Hematopoietic multipotent progenitor cell (in vitro differentiated cells): ENCODE results near the gene GPRC6A. TPM values are rescaled to one million over a fixed set of nuclear protein-coding genes. Genes with fewer than 3 reads are reported as not detected.
"Not testable (repeated sequence)": the region's sequence is repeated elsewhere in the genome, so short reads cannot be mapped to it uniquely, and the experiment has no call there.

Source experiments
- DNase-seq, 3 donors: peaks; one replicate each; pipeline ENCODE4 v3.0.0-alpha.2; 2011 to 2015; ENCODE audit warnings: low read depth in 2 of 3, low spot score in 2 of 3
- total RNA-seq: library from RNA; depleted of rRNA; stranded (reverse); fragments of >200 nt; gene quantifications from one replicate; pipeline ENCODE4 v1.2.3, GENCODE V29; 2012

GPRC6A gene, protein sequence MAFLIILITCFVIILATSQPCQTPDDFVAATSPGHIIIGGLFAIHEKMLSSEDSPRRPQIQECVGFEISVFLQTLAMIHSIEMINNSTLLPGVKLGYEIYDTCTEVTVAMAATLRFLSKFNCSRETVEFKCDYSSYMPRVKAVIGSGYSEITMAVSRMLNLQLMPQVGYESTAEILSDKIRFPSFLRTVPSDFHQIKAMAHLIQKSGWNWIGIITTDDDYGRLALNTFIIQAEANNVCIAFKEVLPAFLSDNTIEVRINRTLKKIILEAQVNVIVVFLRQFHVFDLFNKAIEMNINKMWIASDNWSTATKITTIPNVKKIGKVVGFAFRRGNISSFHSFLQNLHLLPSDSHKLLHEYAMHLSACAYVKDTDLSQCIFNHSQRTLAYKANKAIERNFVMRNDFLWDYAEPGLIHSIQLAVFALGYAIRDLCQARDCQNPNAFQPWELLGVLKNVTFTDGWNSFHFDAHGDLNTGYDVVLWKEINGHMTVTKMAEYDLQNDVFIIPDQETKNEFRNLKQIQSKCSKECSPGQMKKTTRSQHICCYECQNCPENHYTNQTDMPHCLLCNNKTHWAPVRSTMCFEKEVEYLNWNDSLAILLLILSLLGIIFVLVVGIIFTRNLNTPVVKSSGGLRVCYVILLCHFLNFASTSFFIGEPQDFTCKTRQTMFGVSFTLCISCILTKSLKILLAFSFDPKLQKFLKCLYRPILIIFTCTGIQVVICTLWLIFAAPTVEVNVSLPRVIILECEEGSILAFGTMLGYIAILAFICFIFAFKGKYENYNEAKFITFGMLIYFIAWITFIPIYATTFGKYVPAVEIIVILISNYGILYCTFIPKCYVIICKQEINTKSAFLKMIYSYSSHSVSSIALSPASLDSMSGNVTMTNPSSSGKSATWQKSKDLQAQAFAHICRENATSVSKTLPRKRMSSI
- not detected for total RNA-seq

DNA sequence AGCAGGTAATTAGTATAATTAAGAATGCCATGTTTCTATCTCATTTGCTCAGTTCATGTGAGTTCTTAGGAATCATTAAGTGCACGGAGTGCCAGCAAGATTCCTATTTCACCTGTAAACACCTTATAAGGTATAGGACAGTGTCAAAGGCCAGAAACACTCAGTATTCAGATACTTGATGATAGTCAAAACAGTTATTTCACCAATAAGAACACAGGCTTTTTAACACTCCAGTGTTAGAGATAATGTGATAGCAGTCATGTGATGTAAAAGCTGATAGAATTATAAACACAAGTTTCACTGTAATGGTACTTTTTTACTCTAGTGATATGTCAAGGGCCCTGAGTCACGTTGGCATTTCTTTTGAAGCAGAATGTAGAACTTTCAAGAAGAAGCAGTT lies at the start of gene GPRC6A:
Gene GPRC6A, minus strand, starts transcription at position 101 of the 400 bp plus-strand sequence. Its CDS starts 70 bp downstream, at position 31.
- DNase-seq, result no peak

DNA sequence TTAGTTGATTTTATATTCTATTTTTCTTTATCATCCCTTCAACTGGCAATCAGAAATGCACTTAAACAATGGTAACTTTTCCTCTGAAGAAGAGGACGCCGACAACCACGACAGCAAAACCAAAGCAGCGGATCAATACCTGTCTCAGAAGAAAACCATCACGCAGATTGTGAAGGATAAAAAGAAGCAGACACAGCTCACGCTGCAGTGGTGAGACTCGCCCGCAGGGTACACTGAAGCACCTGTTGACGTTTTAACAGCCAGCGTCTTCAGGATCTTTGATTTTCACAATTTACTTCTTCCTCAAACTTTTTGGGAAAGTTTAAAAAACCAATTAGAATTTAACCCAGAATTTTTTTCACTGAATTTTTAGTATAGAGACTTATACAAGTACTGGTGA lies 48.9 kb upstream of the GPRC6A start:
- no peak for DNase-seq

- DNase-seq, result no peak
These were observed 48.0 kb upstream of the GPRC6A start, which contains the start of gene RFX6 for GRCh38 chr6:116876635-116877611. TSS of gene RFX6 (plus strand) at chr6:116877242. CDS start at chr6:116877276, 34 bp downstream.

GRCh38 chr6:116876107-116876506 lies 47.2 kb upstream of the GPRC6A start:
- DNase-seq, result no peak

DNA sequence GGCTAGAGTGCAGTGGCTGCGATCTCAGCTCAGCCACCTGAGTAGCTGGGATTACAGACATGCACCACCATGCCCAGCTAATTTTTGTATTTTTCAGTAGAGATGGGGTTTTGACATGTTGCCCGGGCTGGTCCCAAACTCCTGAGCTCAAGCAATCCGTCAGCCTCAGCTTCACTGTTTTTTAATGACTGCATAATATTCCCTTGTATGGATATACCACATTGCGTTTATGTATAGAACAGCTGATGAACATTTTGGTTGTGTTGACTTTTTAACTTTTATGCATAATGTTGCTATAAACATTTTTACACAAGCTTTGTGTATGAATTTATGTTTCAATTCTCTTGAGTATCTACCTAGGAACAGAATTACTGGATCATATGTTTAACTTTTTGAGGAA lies 43.9 kb upstream of the GPRC6A start:
- no peak for DNase-seq

DNA sequence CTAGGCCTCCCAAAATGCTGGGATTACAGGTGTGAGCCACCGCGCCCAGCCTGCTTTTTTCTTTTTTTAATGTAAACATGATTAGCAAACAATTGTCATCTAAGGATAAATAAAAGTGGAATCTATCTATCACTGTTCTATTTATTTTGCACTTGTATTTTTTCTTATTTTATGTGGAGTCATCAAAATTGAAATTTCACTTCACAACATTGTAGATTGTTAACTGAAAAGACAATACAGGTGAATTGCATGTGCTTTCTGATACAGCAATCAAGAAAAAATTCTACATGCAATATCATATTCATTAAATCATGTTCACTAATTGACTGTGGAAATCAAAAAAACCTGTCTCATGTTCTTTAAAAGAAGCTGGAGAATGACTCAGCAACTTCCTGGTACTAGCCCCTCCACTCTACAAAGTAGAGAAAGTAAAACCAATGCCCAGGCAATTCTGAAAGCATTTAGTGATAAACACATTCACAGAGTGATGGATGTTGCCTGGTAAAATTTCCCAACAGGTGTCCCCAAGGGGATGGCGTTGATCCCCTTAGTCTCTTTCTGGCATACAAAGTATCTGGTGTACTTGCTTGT lies 37.5 kb upstream of the GPRC6A start:
- peak in 1 of 3 donors; percentile 65 for DNase-seq

DNA sequence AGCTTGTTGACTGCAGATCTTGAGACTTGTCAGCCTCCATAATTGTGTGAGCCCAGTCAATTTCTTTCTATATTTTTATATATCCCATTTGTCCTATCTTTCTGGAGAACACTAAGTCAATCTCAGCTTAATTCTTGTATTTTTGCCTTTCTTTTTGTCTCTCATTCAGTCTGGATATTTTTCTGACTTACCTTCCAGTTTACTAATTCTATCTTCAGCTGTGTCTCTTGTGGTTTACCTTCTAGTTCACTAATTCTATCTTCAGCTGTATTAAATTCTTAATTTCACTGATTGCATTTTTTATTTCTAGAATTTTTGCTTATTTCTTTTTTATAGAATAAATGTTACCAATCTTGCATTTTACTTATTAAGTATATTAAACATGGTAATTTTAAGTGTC lies 30.4 kb upstream of the GPRC6A start:
- no peak for DNase-seq

GRCh38 chr6:116858060-116858459 lies 29.2 kb upstream of the GPRC6A start:
- no peak for DNase-seq

GRCh38 chr6:116847227-116847626 lies 18.3 kb upstream of the GPRC6A start:
- peak in 2 of 3 donors; percentile 23 to 56 for DNase-seq

DNA sequence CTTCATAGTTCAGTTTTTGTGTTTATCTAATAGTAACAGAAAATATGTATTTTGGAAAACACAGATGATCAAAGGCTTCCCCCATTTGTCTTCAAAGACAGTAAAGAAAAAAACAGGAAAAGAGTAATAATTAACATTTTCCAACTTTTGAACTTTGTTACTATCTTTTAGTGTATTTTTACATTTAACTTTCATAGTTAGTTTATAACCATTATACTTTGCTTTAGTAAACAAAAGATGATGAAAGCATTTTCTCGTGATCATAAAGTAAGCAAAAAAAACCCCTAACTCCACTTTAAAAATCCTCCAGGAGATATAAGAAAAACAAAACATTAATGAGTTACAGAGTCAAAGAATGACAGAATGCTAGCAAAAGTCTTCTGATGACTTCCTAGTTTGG lies 13.6 kb upstream of the GPRC6A start:
- no peak for DNase-seq

DNA sequence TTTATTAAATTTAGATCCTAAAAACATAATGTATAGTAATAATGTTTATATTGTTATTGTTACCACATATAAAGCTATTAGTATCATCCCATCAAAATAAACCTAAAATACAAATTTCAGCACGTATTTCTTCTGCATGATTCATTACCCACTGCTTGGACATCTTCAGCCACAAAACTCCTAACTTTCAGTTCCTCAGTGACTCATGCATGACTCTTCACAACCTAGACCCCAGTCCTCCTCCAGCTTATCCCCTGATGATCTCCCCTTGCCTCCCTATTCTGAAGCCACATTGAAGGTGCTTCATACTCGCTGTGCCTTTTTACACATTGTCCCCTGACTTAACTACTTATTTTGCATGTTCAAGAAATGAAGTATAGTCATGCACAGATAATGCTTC lies 11.2 kb upstream of the GPRC6A start:
- DNase-seq, result no peak

GRCh38 chr6:116836606-116837342 lies 7.9 kb upstream of the GPRC6A start:
- no peak for DNase-seq

DNA sequence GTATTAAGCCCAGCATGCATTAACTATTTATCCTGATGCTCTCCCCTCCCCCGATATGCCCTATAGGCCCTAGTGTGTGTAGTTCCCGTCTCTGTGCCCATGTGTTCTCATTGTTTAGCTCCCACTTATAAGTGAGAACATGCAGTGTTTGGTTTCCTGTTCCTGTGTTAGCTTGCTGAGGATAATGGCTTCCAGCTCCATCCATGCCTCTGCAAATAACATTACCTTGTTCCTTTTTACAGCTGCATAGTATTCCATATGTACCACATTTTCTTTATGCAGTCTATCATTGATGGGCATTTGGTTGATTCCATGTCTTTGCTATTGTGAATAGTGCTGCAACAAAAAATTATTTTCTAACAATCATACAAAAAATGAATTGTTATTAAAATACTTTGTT lies 5.6 kb upstream of the GPRC6A start:
- DNase-seq, result not testable (repeated sequence)

DNA sequence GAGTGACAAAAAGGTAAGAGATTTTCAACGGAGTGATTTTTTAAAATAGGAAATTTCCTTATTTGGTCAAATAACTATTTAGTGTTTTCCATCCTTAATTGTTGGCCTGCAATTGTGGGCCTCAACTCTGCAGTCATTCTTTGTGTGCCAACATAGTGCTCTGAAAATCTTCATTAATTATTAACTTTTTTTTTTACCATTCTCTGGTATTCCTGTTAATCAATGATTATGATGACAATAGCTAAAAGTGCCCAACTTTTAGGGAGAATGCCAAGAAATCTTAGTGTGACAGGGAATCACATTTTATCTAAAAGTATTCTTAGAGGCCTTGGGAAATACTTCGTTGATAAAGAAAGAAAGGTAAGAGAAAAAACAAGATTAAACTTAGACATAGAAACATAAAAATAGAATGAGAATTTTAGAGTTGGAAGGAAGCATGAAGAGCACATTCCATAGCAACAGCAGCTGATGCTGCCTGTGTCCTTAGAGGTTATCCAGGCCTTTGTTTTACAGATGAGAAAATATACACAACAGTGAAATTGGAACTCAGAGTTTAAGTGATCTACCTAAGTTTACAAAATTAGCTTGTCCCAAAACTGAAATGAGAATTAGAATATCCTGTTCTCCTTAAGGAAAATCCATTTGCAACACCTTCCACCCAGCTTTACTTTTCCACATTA lies 1.2 kb downstream of the GPRC6A start:
- DNase-seq, result no peak

DNA sequence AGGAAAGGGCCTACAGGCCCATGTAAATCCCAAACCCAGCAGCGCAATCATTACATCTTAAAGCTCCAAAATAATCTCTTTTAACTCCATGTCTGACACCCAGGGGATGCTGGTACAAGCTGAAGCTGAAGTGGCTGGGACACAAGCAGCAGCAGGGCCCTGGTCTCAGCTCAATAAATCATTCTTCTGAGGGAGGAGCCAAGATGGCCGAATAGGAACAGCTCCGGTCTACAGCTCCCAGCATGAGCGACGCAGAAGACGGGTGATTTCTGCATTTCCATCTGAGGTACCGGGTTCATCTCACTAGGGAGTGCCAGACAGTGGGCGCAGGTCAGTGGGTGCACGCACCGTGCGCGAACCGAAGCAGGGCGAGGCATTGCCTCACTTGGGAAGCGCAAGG lies 12.5 kb downstream of the GPRC6A start:
- DNase-seq, result not testable (repeated sequence)

DNA sequence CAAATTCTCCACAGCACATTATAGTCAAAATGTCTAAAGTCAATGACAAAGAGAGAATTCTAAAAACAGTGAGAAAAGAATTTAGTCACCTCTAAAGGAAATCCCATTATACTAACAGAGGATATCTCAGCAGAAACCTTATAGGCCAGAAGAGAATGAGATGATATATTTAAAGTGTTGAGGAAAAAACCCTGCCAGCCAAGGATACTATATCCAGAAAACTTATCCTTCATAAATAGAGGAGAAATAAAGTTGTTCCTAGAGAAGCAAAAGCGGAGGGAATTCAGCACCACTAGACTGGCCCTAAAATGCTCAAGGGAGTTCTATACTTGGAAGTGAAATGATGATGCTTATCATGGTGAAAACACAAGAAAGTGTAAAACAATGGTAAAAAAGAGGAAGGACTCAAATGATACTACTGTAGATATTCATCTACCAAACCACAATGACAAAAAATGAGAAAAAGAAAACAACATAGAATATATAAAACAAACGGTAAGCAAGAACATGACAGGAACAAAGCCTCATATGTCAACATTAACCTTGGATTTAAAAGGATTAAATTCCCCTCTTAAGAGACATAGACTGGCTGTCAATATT lies 16.7 kb downstream of the GPRC6A start:
- DNase-seq, result no peak

- no peak for DNase-seq
These were observed 26.9 kb downstream of the GPRC6A start for GRCh38 chr6:116801971-116802370.

DNA sequence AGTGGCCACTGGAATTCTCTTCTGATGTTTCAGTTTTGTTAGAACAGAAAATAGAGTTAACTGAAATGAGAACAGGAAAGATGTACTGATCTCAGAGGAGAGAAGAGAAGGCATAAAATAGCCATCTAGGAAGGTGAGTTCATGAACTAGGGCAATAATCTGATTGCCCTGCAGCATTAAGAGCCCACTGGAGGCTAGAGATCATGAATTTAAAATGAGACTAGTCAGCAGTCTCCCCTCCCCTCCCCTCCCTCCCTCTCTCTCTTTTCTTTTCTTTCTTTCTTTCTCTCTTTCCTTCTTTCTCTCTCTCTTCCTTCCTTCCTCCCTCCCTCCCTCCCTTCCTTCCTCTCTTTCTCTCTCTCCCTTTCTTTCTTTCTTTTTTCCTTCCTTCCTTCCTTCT lies 28.9 kb downstream of the GPRC6A start:
- DNase-seq, result no peak
